ENCODE results near the gene PHC2.
A peak's percentile ranks its signal among the peaks of the same experiment; 100 is the strongest.

The PHC2 gene

DNA sequence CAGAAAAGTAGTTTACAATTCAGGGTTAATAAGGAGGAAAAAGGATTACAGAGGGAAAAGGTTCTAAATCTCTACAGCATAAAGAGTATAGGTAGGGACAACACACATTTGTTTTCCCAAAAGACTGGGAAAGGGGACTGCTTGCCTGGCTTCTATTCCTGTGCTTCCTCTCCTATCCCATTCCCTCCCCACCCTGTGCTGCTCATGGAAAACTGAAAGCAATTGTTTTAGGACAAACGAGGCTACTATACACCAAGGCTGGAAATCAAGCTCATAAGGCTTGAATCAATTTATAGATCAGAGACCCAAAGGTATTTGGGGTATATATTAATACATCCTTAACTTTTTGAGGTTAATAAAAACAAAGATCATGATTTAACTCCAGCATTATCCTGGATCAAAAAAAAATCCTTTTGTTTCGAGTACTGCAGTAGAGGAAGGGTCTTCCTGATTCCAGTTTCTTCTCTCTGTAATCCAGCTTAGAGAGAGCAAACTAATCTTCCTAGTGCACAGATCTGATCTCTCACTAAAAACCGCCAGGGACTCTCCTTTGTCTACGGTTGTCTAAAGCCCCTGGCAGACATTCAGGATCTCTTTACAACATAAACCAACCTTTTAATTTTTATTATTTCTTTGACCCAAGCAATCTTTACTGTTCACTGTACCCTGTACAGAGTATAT lies 72.6 kb downstream of the PHC2 start:
- no peak for TF ChIP-seq ZFX (IDR thresholded peaks at IDR 0.05; ENCODE audit: borderline replicate concordance)
- TF ChIP-seq, protein P1, sequence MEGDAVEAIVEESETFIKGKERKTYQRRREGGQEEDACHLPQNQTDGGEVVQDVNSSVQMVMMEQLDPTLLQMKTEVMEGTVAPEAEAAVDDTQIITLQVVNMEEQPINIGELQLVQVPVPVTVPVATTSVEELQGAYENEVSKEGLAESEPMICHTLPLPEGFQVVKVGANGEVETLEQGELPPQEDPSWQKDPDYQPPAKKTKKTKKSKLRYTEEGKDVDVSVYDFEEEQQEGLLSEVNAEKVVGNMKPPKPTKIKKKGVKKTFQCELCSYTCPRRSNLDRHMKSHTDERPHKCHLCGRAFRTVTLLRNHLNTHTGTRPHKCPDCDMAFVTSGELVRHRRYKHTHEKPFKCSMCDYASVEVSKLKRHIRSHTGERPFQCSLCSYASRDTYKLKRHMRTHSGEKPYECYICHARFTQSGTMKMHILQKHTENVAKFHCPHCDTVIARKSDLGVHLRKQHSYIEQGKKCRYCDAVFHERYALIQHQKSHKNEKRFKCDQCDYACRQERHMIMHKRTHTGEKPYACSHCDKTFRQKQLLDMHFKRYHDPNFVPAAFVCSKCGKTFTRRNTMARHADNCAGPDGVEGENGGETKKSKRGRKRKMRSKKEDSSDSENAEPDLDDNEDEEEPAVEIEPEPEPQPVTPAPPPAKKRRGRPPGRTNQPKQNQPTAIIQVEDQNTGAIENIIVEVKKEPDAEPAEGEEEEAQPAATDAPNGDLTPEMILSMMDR (IDR thresholded peaks at IDR 0.05) = no peak
- no peak overlapping the region for H3K27ac ChIP-seq

DNA sequence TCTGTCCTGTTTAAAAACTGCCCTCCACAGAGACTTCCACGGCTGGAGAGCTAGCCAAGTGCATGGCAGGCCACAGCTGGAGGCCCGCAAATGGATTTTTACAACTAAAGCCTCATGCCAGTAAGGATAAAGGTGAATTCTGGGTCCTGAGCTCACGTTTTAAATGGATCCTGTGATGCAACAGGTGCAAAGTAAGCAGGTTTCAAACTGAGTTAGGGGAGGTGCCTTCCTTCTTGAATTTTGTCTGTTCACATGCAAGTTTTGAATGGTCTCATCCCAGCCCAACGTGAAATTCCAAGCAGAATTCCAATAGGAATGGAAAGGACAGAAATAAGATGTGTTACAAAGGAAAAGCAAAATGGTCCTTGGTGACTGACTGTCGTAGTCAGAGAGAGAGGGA lies 73.8 kb downstream of the PHC2 start:
- TF ChIP-seq, protein P1 (IDR thresholded peaks at IDR 0.05) = no peak
- TF ChIP-seq ZFX (IDR thresholded peaks at IDR 0.05; ENCODE audit: borderline replicate concordance) = no peak
- H3K27ac ChIP-seq = no peak overlapping the region

DNA sequence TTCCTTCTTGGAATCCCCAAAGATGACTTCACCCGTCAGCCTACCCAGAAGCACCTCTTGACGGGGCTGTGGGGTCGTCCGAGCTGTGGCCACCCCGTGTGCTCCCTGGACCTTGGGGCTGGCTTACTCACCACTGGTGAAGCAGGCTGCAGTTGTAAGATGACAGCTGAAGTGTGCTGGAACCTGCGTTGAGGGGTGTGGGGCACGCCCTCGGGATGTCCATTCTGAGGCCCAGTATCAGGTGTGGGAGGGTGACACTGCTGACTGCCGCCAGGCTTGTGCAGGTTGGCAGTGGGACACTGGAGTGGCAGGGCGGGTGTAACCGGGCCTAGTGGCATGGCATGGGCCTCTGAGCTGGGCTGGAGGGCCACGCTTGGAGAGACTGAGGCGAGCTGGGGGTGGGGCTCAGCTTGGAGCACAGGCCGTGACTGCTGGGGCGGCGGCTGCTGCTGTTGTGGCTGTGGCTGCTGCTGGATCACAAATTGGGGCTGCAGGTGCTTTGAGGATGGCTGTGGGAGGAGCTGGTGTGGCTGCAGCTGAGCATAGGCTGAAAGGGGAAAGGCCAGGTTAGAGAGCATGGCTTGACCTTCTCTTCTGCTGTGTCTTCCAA lies 76.1 kb downstream of the PHC2 start:
- H3K27ac ChIP-seq = no peak overlapping the region
- TF ChIP-seq, protein P1 (IDR thresholded peaks at IDR 0.05) = no peak
- TF ChIP-seq ZFX (IDR thresholded peaks at IDR 0.05; ENCODE audit: borderline replicate concordance) = no peak

DNA sequence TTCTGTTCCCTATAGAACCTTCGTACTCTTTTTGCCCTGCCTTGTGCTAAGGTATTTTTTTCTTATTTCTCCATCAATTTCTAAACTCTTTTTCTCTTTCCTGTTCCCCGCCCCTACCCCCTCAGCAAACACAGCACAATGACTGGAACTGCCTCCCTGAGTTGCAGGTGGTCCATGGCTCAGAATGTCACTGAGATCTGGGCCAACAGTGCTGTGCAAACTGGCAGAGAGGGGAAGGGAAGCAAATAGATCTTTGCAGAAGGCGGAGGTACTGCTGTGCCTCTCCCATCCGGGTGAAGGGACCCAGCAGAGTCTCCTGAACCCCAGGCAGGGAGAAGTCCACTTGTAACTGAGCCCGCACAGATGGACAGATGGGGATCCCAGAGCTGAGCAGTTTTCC lies 77.4 kb downstream of the PHC2 start:
- H3K27ac ChIP-seq = no peak overlapping the region
- no peak for TF ChIP-seq ZFX (IDR thresholded peaks at IDR 0.05; ENCODE audit: borderline replicate concordance)
- TF ChIP-seq, protein P1 (IDR thresholded peaks at IDR 0.05) = no peak

DNA sequence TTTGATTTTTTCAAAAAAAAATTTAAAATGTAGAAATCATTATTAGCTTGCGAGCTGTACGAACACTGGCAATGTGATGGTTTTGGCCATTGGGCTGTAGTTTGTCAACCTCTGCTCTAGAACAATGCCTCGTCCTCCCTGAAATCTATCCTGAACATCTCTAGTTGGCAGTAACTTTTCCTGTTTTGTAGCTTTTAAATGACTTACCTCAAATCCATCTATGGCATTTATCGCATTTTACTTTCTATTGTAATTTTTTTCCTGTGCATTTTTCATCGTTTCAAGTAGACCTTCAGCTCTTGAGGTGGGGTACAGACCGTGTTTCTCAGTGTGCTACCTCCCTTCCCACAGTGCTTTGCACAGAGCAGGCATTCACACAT lies 79.6 kb downstream of the PHC2 start:
- TF ChIP-seq ZFX (IDR thresholded peaks at IDR 0.05; ENCODE audit: borderline replicate concordance) = no peak
- TF ChIP-seq, protein P1 (IDR thresholded peaks at IDR 0.05) = no peak
- no peak overlapping the region for H3K27ac ChIP-seq

DNA sequence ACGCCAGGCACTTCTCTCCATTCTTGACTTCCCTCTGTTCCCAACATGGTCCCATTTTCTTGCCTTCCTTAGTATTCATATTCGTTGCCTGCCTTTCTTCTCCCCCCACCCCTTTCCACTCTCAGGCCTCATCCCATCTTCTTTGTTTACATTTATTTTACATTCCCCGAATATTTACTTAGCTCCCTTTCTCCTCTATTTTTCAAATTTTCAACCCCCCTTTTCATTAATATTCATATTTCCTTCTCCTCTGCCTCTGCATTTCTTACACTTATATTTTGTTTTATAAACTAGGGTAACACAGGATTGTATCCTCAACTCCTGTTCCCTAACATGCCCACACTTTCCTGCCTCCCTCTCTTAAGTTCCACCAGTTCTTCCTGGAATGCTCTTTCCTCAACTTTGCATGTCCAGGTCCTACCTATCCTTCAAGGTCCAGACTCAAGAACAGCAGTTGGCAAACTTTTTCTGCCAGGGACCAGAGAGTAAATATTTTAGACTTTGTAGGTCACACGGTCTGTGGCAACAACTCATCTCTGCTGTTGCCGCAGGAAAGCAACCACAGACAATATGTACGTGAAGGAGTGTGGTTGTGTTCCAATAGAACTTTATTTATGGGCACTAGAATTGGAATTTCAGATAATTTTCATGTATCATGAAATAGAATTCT lies 80.1 kb downstream of the PHC2 start:
- TF ChIP-seq, protein P1 (IDR thresholded peaks at IDR 0.05) = no peak
- no peak for TF ChIP-seq ZFX (IDR thresholded peaks at IDR 0.05; ENCODE audit: borderline replicate concordance)
- peak overlapping the region; percentile 91 for H3K27ac ChIP-seq

All from 22Rv1 (cell line).